ENCODE results near the gene CUX1. TPM values are rescaled to one million over a fixed set of nuclear protein-coding genes. Genes with fewer than 3 reads are reported as not detected.

The CUX1 gene
- total RNA-seq, 1 donor from 2014 or later: 89.1 TPM

DNA sequence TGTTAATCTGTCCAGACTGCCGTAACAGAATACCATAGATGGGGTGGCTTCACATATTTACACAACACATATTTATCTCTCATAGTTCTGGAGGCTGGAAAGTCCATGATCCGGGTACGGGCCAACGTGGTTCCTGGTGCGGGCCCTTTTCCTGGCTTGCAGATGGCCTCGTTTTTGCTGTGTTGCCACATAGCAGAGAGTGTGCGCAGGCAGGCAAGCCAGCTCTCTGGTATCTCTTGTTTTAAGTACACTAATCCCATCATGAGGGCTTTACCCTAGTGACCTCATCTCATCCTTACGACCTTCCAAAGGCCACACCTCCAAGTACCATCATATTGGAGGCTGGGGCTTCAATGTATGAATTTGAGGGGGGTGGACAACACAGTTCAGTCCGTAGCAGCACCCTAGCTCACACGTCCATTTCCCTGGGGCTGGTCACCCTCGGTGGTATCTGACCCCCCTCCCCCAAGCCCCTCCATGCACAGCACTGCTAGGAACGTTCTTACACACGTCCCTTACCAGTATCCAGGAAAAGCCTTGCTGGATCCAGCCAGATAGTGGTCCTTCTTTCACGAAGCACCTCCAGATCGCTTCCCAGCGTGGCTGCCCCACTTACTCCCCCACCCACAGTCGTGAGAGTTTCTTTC is 21.5 kb downstream of the CUX1 start:
- Mint-ChIP-seq H3K36me3 (ENCODE audit: unreplicated experiment) (no peaks in the 10 kb centered on the region), H3K27ac (ENCODE audit: unreplicated experiment) (no peak overlapping the region), H3K9me3 (ENCODE audit: unreplicated experiment) (no peaks in the 10 kb centered on the region), H3K4me3 (ENCODE audit: unreplicated experiment) (no peak overlapping the region), H3K27me3 (ENCODE audit: unreplicated experiment) (no peaks in the 10 kb centered on the region), H3K4me1 (ENCODE audit: unreplicated experiment) (peaks cover 2% of the 10 kb centered on the region)
- TF ChIP-seq, protein P1, sequence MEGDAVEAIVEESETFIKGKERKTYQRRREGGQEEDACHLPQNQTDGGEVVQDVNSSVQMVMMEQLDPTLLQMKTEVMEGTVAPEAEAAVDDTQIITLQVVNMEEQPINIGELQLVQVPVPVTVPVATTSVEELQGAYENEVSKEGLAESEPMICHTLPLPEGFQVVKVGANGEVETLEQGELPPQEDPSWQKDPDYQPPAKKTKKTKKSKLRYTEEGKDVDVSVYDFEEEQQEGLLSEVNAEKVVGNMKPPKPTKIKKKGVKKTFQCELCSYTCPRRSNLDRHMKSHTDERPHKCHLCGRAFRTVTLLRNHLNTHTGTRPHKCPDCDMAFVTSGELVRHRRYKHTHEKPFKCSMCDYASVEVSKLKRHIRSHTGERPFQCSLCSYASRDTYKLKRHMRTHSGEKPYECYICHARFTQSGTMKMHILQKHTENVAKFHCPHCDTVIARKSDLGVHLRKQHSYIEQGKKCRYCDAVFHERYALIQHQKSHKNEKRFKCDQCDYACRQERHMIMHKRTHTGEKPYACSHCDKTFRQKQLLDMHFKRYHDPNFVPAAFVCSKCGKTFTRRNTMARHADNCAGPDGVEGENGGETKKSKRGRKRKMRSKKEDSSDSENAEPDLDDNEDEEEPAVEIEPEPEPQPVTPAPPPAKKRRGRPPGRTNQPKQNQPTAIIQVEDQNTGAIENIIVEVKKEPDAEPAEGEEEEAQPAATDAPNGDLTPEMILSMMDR (IDR thresholded peaks at IDR 0.05): no peak
- no peak for DNase-seq (ENCODE audit: extremely low spot score, unreplicated experiment)

GRCh38 chr7:101841328-101841727 is 23.9 kb downstream of the CUX1 start:
- no peaks in the 10 kb centered on the region for H3K36me3 Mint-ChIP-seq (ENCODE audit: unreplicated experiment)

DNA sequence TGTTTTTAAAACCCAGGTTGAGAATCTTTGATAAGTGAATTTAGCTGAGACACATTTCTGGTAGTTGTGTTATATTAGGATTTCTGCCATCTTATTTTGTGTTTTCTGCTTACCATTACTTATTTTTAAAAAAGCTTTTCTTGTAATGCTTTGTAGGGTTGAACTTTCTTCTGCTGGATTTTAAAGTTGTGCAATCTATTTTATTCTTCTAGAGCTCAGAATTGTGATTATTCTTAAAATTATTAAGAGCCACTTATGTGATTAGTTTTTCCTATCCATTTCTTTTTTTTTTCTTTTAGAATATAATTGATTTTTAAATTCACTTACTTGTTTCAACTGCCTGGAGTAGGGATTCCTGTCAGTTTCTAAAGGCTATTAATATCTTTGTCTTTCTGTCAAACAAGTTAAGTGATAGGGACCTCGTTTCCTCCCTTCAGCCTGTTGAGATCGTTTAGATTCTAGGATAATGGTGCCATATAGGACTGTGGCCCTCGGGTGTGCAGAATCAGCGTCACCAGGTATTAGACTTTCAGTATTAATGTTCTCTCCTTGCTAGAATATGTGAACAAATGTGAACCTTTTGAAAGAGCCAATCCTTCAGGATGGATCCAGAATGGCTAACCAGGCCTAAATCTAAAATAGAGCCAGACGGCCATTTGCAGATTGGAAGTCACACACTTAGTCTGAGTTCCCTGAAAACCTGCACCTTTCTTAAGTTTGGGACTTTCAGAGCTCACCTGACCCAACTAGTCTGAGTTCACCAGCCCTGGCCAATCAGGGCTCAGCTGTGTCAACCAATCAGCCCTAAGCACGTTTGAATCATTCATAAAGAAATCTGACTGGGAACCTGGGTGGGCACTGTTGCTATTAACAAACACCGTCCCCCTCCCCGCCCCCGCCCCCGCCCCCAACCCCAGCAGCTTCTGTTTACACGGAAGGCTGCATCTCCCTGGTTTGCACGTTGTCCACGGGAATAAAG is 26.2 kb downstream of the CUX1 start:
- Mint-ChIP-seq H3K4me3 (ENCODE audit: unreplicated experiment) (no peak overlapping the region), H3K4me1 (ENCODE audit: unreplicated experiment) (peaks cover 2% of the 10 kb centered on the region), H3K27ac (ENCODE audit: unreplicated experiment) (no peak overlapping the region), H3K27me3 (ENCODE audit: unreplicated experiment) (no peaks in the 10 kb centered on the region), H3K9me3 (ENCODE audit: unreplicated experiment) (peaks cover 5% of the 10 kb centered on the region), H3K36me3 (ENCODE audit: unreplicated experiment) (peaks cover 6% of the 10 kb centered on the region)
- TF ChIP-seq, protein P1 (IDR thresholded peaks at IDR 0.05): no peak
- DNase-seq (ENCODE audit: extremely low spot score, unreplicated experiment): no peak

More at GRCh38 chr7:101841328-101841727, 23.9 kb downstream of the CUX1 start:
- Mint-ChIP-seq H3K4me1 (ENCODE audit: unreplicated experiment) (peaks cover 2% of the 10 kb centered on the region), H3K27ac (ENCODE audit: unreplicated experiment) (no peak overlapping the region), H3K4me3 (ENCODE audit: unreplicated experiment) (no peak overlapping the region), H3K27me3 (ENCODE audit: unreplicated experiment) (no peaks in the 10 kb centered on the region), H3K9me3 (ENCODE audit: unreplicated experiment) (peaks cover 5% of the 10 kb centered on the region)
- TF ChIP-seq, protein P1 (IDR thresholded peaks at IDR 0.05): no peak
- DNase-seq (ENCODE audit: extremely low spot score, unreplicated experiment): no peak

DNA sequence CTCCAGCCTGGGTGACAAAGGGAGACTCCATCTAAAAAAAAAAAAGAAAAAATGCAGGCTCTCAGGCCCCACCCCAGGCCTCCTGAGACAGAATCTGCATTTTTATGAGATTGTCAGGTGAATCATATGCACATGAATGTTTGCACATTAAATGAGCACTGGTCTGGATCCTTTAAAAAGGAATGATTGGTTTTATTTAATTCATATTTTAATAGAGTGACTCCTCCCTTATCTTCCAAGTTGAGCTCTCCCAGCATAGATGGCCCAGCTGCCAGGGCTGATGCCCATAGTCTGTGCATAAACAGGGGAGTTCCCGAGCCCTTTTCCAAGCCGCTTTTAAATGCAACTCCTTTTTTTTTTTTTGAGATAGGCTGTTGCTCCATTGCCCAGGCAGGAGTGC is 28.5 kb downstream of the CUX1 start:
- DNase-seq (ENCODE audit: extremely low spot score, unreplicated experiment): no peak
- H3K4me3 Mint-ChIP-seq (ENCODE audit: unreplicated experiment): no peak overlapping the region
- H3K4me1 Mint-ChIP-seq (ENCODE audit: unreplicated experiment): peaks cover 2% of the 10 kb centered on the region
- TF ChIP-seq, protein P1 (IDR thresholded peaks at IDR 0.05): no peak
- H3K9me3 Mint-ChIP-seq (ENCODE audit: unreplicated experiment): peaks cover 5% of the 10 kb centered on the region
- no peak overlapping the region for H3K27ac Mint-ChIP-seq (ENCODE audit: unreplicated experiment)
- peaks cover 8% of the 10 kb centered on the region for H3K36me3 Mint-ChIP-seq (ENCODE audit: unreplicated experiment)
- H3K27me3 Mint-ChIP-seq (ENCODE audit: unreplicated experiment): no peaks in the 10 kb centered on the region
